BE2C (cell line): ENCODE results near the gene NDUFA13.

Experiments used
- DNase-seq: peaks from one replicate; pipeline ENCODE4 v3.0.0-alpha.2; 2020
- H3K27me3 ChIP-seq: fragments of 250-450 bp; sonication (Bioruptor Pico); 2 replicates; pipeline ENCODE4 v1.5.1; 2020; ENCODE audit warnings: mild to moderate bottlenecking
- H3K36me3 ChIP-seq: fragments of 250-450 bp; sonication (Bioruptor Pico); 2 replicates; pipeline ENCODE4 v1.5.1; 2020; ENCODE audit warnings: mild to moderate bottlenecking
- H3K4me1 ChIP-seq: fragments of 250-450 bp; sonication (Bioruptor Pico); 2 replicates; pipeline ENCODE4 v1.5.1; 2020
- H3K4me3 ChIP-seq: 2 replicates; pipeline ENCODE4 v1.5.1; 2011; ENCODE audit warnings: low read depth, low read length
- H3K9me3 ChIP-seq: fragments of 250-450 bp; sonication (Bioruptor Pico); 2 replicates; pipeline ENCODE4 v1.5.1; 2020
- TF ChIP-seq, protein P1 (sequence below): IDR thresholded peaks from 2 replicates; pipeline ENCODE4 v1.5.1; 2012; ENCODE audit warnings: mild to moderate bottlenecking, low read depth, low read length

The NDUFA13 gene

DNA sequence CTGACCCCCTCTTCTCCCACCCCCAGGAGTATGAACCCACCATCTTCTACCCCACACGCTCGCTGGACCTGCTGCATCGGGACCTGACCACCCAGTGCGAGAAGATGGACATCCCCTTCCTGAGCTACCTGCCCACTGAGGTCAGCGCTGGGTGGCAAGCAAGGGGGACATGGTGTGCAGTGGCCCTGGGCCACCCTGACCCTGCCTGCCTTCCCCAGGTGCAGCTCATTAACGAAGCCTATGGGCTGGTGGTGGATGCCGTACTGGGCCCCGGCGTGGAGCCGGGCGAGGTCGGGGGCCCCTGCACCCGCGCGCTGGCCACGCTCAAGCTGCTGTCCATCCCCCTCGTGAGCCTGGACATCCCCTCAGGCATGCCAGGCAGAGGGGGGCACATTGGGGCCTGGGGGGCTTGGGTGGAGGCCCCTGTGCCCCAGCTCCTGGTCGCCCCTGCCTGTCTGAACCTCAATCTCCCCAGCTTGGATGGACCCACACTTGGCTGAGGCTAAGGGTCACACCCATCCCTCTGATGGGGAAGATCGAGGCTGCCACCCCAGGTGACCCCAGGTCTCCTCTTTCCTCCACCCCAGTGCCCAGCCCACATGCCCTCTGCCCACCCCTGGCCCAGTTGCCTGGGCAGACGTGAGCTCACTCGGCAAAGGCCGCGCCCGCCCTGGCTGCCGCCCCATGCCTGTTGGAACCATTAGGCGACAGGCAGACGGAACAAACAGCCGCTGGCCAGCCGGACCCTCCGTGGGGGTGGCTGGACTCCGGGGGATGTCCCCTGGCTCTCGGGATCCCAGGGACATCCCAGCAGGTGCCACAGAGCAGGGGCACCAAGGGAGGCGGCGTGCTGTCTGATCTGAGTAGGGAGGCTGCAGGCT lies 19.5 kb downstream of the NDUFA13 start:
- Histone ChIP-seq H3K4me1 (no peaks in the 10 kb centered on the region), H3K36me3 (no peaks in the 10 kb centered on the region), H3K4me3 (no peak overlapping the region), H3K27me3 (peaks cover 14% of the 10 kb centered on the region), H3K9me3 (no peaks in the 10 kb centered on the region)
- DNase-seq = no peak
- TF ChIP-seq, protein P1, sequence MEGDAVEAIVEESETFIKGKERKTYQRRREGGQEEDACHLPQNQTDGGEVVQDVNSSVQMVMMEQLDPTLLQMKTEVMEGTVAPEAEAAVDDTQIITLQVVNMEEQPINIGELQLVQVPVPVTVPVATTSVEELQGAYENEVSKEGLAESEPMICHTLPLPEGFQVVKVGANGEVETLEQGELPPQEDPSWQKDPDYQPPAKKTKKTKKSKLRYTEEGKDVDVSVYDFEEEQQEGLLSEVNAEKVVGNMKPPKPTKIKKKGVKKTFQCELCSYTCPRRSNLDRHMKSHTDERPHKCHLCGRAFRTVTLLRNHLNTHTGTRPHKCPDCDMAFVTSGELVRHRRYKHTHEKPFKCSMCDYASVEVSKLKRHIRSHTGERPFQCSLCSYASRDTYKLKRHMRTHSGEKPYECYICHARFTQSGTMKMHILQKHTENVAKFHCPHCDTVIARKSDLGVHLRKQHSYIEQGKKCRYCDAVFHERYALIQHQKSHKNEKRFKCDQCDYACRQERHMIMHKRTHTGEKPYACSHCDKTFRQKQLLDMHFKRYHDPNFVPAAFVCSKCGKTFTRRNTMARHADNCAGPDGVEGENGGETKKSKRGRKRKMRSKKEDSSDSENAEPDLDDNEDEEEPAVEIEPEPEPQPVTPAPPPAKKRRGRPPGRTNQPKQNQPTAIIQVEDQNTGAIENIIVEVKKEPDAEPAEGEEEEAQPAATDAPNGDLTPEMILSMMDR = no peak

DNA sequence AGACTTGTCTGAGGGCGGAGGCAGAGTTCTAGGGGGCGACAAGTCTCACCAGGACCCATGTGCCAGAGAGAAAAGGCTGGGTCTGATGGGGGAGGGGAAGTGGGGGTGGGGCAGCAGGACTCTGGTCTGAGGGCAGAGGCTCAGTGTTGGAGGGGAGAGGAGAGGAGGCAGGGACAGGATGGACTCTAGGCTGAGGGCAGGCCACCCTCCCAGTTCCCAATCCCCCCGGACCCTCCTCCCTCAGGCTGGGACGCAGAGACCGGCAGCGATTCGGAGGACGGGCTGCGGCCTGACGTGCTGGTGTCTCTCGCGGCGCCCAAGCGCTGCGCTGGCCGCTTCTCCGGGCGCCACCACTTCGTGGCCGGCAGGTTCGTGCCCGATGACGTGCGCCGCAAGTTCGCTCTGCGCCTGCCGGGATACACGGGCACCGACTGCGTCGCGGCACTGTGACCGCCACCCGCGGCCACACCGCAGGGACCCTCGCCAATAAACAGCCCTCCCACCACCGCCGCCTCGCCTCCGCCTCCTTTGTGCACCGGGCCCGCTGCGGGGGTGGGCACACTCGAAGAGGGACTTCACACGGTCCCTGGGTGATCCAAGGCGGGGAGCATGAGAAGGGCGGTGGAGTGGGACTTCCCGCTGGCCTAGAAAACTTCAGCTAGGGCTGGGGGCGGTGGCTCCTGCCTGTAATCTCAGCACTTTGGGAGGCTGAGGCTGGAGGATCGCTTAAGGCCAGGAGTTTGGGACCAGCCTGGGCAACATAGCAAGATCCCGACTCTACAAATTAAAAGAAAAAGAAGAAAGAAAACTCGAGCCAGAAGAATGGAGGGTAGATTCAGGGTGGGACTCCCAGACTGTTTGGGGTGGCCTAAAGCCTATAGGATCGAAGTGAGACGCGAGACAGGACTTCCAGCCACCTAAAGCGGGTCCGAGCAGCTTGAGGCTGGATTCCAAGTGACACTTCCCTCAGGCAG lies 21.3 kb downstream of the NDUFA13 start:
- H3K4me1 ChIP-seq = no peaks in the 10 kb centered on the region
- peaks cover 14% of the 10 kb centered on the region for H3K27me3 ChIP-seq
- TF ChIP-seq, protein P1 = no peak
- no peaks in the 10 kb centered on the region for H3K36me3 ChIP-seq
- no peak overlapping the region; the same call in 1 of the 2 replicates for H3K4me3 ChIP-seq
- peaks cover 3% of the 10 kb centered on the region for H3K9me3 ChIP-seq
- DNase-seq = no peak

DNA sequence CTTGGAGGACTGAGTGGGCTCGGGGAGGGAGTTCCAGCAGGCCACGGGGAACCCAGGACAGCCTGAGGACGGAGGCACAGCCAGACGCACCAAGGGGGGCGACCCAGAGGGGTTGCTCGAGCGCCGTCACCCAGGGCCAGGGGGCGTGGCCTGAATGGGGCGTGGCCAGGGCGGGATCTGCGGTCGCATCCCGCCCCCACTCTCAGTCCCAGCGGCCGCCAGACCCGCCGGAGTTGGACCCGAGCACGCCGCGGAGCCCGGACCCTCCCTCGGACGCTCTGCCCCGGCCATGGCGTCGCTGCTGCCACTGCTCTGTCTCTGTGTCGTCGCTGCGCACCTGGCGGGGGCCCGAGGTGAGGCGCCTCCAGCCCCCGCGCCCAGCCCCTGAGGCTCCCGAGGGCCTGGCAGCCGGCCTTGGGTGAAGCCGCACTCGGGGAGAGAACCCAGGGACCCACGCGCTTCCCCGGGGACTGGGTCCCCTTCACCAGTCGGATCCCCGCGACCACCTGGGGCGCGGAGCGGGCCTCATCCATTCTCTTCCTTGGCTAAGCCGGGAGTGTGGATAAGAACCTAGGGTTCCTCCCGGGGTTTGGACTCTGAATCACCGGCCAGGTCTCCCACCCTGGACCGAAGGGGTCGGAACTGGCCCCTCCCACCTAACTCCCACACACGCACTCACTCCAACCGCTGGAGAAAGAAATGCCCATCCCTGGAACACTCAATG lies 22.2 kb downstream of the NDUFA13 start, which contains the start of gene CILP2:
Gene CILP2, plus strand, starts transcription at position 205 of the 724 bp plus-strand sequence. Its CDS starts 85 bp downstream, at position 290.
- peaks cover 14% of the 10 kb centered on the region for H3K27me3 ChIP-seq
- TF ChIP-seq, protein P1 = no peak
- H3K4me3 ChIP-seq = peak within 1 kb of the TSS; percentile 33
- DNase-seq = peak; percentile 80
- no peaks in the 10 kb centered on the region for H3K4me1 ChIP-seq
- peaks cover 3% of the 10 kb centered on the region for H3K9me3 ChIP-seq
- H3K36me3 ChIP-seq = no peaks in the 10 kb centered on the region

DNA sequence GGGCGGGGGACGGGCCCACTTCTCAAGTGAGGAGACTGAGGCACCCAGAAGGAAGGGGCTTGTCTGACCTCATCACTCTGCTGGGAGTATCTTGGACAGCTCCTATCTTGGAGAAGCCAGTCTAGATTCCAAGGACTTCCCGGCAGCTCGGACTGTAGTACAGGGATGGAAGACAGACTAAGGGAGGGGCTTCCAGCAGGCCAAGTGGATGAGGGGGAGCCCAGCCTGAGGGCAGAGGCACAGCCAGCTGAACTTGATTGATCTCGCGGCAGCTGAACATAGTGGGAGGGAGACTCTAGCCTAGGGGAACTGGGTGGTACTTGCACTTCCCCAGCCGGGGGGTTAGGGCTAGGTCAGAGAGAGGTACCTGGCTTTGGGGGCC lies 22.8 kb downstream of the NDUFA13 start:
- peaks cover 14% of the 10 kb centered on the region for H3K27me3 ChIP-seq
- H3K4me1 ChIP-seq = no peaks in the 10 kb centered on the region
- H3K4me3 ChIP-seq = no peak overlapping the region
- DNase-seq = no peak
- TF ChIP-seq, protein P1 = no peak
- H3K36me3 ChIP-seq = no peaks in the 10 kb centered on the region
- H3K9me3 ChIP-seq = peaks cover 3% of the 10 kb centered on the region

DNA sequence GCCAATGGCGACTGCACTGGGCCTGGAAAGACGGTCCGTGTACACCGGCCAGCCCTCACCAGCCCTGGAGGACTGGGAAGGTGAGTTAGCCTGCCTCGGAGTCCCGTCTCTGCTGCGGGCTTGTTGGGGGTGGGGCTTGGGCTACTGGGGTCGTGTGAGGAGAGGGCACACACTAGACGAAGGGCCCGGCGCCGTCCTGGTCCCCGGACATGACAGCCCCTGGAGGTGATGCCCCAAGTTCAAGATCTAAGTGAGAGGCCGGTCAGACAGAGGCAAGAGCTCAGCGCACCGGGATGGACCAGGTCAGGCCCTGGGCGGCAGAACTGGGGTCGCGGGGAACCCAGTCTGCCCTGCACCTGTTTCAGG lies 23.7 kb downstream of the NDUFA13 start:
- TF ChIP-seq, protein P1 = no peak
- Histone ChIP-seq H3K4me3 (no peak overlapping the region), H3K27me3 (peaks cover 14% of the 10 kb centered on the region), H3K4me1 (no peaks in the 10 kb centered on the region), H3K9me3 (peaks cover 3% of the 10 kb centered on the region), H3K36me3 (no peaks in the 10 kb centered on the region)
- DNase-seq = no peak
